Prostate gland (tissue), 2 donors: ENCODE measurements around the gene CCDC154. TPM values are rescaled to one million over a fixed set of nuclear protein-coding genes. Genes with fewer than 3 reads are reported as not detected.
A peak's percentile ranks its signal among the peaks of the same experiment; 100 is the strongest.

ENCODE experiments used
- DNase-seq: peaks from one replicate; pipeline ENCODE4 v3.0.0-alpha.2; 2019; ENCODE audit warnings: low spot score
- H3K27ac ChIP-seq, 2 donors: fragments of 200-600 bp; sonication (generic); 2 replicates each; pipeline ENCODE4 v1.5.1; 2017 to 2019
- H3K27me3 ChIP-seq: fragments of 200-600 bp; sonication (generic); replicated peaks from 2 replicates; pipeline ENCODE4 v1.5.1; 2019; ENCODE audit not compliant: insufficient read depth
- H3K36me3 ChIP-seq, 2 donors: fragments of 200-600 bp; sonication (generic); 1 replicate in 1 of 2; 2 replicates in 1 of 2; pipeline versions ENCODE4 v1.5.1 to v1.8.1; 2017 to 2019
- H3K4me1 ChIP-seq: fragments of 200-600 bp; sonication (generic); replicated peaks from 2 replicates; pipeline ENCODE4 v1.5.1; 2019
- H3K4me3 ChIP-seq, 2 donors: fragments of 200-600 bp; sonication (generic); 2 replicates each; pipeline ENCODE4 v1.5.1; 2017 to 2019
- H3K9me3 ChIP-seq: fragments of 200-600 bp; sonication (generic); 2 replicates; pipeline ENCODE4 v1.5.1; 2017
- POLR2A ChIP-seq: fragments of 450-650 bp; IDR thresholded peaks from one replicate; pipeline ENCODE4 v1.6.1; 2016; ENCODE audit warnings: antibody characterized with exemption, mild to moderate bottlenecking
- POLR2AphosphoS5 ChIP-seq: sonication (generic); formaldehyde crosslinking; IDR thresholded peaks from one replicate; pipeline ENCODE4 v1.6.1; 2017; ENCODE audit warnings: antibody characterized with exemption
- WGBS: methylation state at CpG from one replicate; pipeline ENCODE4 v1.1.5; 2018; 5-methylcytosine and 5-hydroxymethylcytosine counted together
- intact Hi-C: fragments of 100-400 bp; cut with DNase I; formaldehyde crosslinking; loops from one replicate; pipeline ENCODE4 v1.14.2; 2022
- total RNA-seq, 2 donors: library from RNA; depleted of rRNA; stranded (reverse); fragments of >200 nt; gene quantifications; one replicate each; pipeline ENCODE4 v1.1.0, GENCODE V29; 2016
- TF ChIP-seq, protein P1 (sequence below), 4 experiments: fragments of 200-600 bp in 2 of 4; fragments of 450-650 bp in 2 of 4; sonication (generic) in 2 of 4; IDR thresholded peaks; 1 replicate in 3 of 4; 2 replicates in 1 of 4; pipeline ENCODE4 v1.5.1; 2016 to 2019; ENCODE audit warnings: antibody characterized with exemption in 4 of 4, mild to moderate bottlenecking in 2 of 4, moderate library complexity in 2 of 4

Gene CCDC154
- total RNA-seq, 2 donors from 2014 or later: 5.7 TPM; not detected in 1

GRCh38 chr16:1429012-1429411 lies 15.3 kb downstream of the CCDC154 start:
- TF ChIP-seq, protein P1, sequence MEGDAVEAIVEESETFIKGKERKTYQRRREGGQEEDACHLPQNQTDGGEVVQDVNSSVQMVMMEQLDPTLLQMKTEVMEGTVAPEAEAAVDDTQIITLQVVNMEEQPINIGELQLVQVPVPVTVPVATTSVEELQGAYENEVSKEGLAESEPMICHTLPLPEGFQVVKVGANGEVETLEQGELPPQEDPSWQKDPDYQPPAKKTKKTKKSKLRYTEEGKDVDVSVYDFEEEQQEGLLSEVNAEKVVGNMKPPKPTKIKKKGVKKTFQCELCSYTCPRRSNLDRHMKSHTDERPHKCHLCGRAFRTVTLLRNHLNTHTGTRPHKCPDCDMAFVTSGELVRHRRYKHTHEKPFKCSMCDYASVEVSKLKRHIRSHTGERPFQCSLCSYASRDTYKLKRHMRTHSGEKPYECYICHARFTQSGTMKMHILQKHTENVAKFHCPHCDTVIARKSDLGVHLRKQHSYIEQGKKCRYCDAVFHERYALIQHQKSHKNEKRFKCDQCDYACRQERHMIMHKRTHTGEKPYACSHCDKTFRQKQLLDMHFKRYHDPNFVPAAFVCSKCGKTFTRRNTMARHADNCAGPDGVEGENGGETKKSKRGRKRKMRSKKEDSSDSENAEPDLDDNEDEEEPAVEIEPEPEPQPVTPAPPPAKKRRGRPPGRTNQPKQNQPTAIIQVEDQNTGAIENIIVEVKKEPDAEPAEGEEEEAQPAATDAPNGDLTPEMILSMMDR (IDR thresholded peaks at IDR 0.05): no peak
- no peak for TF ChIP-seq POLR2A
- no peak for TF ChIP-seq POLR2AphosphoS5
- H3K9me3 ChIP-seq: no peaks in the 10 kb centered on the region
- H3K4me1 ChIP-seq: peaks cover 7% of the 10 kb centered on the region
- no peaks in the 10 kb centered on the region for H3K36me3 ChIP-seq
- intact Hi-C loops: no loop called here
- WGBS: 83% methylated on average over 6 of the region's 11 CpGs
- no peaks in the 10 kb centered on the region for H3K27me3 ChIP-seq
- H3K4me3 ChIP-seq: no peak overlapping the region
- DNase-seq: no peak
- H3K27ac ChIP-seq: no peak overlapping the region

DNA sequence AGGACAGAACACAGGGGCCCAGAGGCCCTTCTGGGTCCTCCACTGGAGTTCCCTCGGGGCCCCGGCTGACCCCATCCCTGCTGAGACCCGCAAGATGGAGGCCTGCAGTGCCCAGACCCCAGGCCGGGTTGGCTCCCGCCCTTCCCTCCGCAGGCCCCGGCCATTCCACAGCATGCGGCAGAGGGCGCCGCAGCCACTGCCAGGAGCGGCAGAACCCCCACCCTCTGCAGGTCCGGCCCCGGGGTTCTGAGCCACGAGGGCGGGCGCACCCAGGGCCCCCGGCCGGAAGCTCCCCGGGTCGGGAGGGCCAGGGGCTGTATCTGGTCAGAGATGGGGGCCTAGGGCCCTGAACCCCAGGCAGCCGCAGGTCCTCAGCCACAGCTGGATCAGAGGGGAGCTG lies 15.8 kb downstream of the CCDC154 start:
- Histone ChIP-seq H3K4me3 (no peak overlapping the region), H3K36me3 (no peaks in the 10 kb centered on the region)
- WGBS: 45% methylated on average over 19 of the region's 21 CpGs

DNA sequence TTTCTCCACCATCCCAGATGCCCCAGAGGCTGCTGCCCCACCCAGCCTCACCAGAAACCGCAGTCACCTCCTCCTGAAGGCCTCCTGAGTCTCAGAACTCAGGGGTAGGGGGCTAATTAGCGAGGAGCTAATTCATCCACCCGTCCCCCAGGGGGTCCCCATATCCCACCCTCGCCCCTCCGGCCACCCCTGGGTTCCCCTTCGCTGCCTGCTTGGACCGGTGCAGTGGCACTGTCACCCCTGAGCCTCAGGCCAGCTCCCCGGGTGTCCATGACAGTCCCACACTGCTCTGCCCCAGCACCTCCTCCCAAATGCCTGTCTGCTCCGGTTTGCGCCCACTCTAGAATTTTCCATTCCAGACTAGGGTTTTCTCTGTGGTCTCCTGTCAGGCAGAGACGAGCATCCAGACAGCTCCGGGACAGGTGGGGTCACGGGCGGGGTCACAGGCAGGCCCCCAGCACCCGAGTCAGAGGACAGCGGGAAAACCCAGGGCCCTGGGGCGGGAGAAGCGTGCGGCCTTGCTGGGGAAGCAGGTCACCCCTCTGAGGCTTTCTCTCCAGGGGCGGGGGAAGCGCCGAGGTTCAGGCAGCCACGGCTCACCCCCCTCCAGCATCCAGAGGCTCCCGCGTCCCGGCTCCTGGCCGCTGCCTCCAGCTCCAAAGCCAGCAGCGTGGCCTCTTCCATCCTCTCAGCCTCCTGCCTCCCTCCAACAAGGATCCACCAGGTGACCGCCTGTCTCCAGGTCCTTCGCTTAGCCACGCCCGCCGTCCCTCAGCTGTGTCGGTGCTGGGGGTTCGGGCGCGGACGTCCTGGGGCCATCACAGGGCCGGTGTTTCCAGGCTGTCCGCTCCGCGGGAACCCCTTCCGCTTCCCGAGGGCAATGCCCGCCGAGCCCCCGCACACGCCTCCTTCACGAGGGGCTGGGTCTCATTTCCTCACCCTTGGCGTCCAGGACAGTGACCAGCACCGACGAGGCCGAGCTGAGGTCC lies 16.6 kb downstream of the CCDC154 start:
- TF ChIP-seq, protein P1 (IDR thresholded peaks at IDR 0.05): no peak
- TF ChIP-seq POLR2AphosphoS5: no peak
- no peak for TF ChIP-seq POLR2A
- Histone ChIP-seq H3K36me3 (no peaks in the 10 kb centered on the region), H3K27me3 (no peaks in the 10 kb centered on the region), H3K4me1 (peaks cover 7% of the 10 kb centered on the region), H3K27ac (no peak overlapping the region), H3K4me3 (no peak overlapping the region), H3K9me3 (no peaks in the 10 kb centered on the region)
- no peak for DNase-seq
- 87% methylated on average over 36 of the region's 53 CpGs for WGBS
- intact Hi-C loops: no loop called here

More for the DNA sequence above, 15.8 kb downstream of the CCDC154 start:
- no peak for DNase-seq
- TF ChIP-seq POLR2AphosphoS5: no peak
- TF ChIP-seq, protein P1 (IDR thresholded peaks at IDR 0.05): peak in 1 of 4 experiments; percentile 13
- intact Hi-C loops: no loop called here
- H3K4me1 ChIP-seq: peaks cover 7% of the 10 kb centered on the region
- no peaks in the 10 kb centered on the region for H3K27me3 ChIP-seq
- H3K9me3 ChIP-seq: no peaks in the 10 kb centered on the region
- no peak overlapping the region for H3K27ac ChIP-seq

DNA sequence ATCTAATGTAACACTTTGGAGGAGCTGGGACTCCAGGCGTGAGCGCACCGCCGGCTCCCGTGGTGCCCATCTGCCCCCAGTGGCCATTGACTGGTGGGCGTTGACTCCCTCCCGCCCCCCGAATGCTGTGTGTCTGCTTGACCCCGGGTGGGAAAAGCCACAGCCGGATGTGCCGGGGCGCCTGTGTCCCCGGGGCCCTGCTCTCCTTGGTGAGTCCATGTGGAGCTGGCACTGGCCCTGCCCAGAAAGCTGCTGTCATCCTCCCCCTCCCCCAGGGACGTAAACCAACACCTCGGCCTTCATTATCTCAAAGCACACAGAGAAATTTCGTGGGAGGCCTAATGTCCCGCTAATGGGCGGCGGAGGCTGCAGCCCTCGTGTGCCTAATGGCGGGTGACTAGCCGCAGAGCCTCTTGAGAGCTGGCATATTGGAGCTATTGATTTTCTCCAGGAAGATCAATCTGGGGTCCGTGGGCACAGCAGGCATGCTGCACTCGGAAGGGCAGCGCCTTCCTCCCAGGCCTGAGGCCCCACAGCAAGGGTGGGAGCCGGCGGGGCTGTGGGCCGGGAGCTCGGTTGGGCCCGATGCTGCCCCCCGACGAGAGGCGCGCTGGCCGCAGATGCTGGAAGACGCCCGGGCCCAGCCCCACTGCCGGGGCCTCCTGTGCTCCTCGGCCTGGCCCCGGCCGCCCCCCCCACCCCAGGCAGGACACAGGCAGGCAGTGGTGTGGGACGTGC lies 17.5 kb downstream of the CCDC154 start:
- H3K9me3 ChIP-seq: no peaks in the 10 kb centered on the region
- H3K4me3 ChIP-seq: no peak overlapping the region
- H3K36me3 ChIP-seq: no peaks in the 10 kb centered on the region
- WGBS: 80% methylated on average over 42 of the region's 42 CpGs
- intact Hi-C loops: no loop called here
- no peak overlapping the region for H3K27ac ChIP-seq
- DNase-seq: no peak
- H3K4me1 ChIP-seq: peaks cover 7% of the 10 kb centered on the region
- no peaks in the 10 kb centered on the region for H3K27me3 ChIP-seq
- TF ChIP-seq POLR2AphosphoS5 (no peak), POLR2A (no peak)
- TF ChIP-seq, protein P1 (IDR thresholded peaks at IDR 0.05): no peak
